Type B pancreatic cell (in vitro differentiated cells): ENCODE results near the gene POU2AF1. TPM values are rescaled to one million over a fixed set of nuclear protein-coding genes. Genes with fewer than 3 reads are reported as not detected.

Experiments used
- DNase-seq: peaks from one replicate; pipeline ENCODE4 v3.0.0; 2021; ENCODE audit warnings: mixed read lengths; ENCODE audit not compliant: unreplicated experiment; ENCODE audit errors: extremely low spot score
- H3K27ac Mint-ChIP-seq: 2 replicates; pipeline ENCODE4 v1.8.0; 2021; ENCODE audit warnings: mild to moderate bottlenecking, mixed read lengths
- H3K27me3 Mint-ChIP-seq: 2 replicates; pipeline ENCODE4 v1.8.0; 2021; ENCODE audit warnings: mixed read lengths
- H3K36me3 Mint-ChIP-seq: 2 replicates; pipeline ENCODE4 v1.8.0; 2021; ENCODE audit warnings: mixed read lengths
- H3K4me1 Mint-ChIP-seq: one replicate; pipeline ENCODE4 v1.8.0; 2021; ENCODE audit warnings: mixed read lengths; ENCODE audit not compliant: unreplicated experiment
- H3K4me3 Mint-ChIP-seq: 2 replicates; pipeline ENCODE4 v1.8.0; 2021; ENCODE audit warnings: mild to moderate bottlenecking, mixed read lengths
- H3K9me3 Mint-ChIP-seq: 2 replicates; pipeline ENCODE4 v1.8.0; 2021; ENCODE audit warnings: mixed read lengths
- CTCF ChIP-seq: fragments of 200-600 bp; sonication (generic); conservative IDR thresholded peaks from 2 replicates; pipeline ENCODE4 v1.5.0; 2021; ENCODE audit warnings: antibody characterized with exemption, mild to moderate bottlenecking
- total RNA-seq: library from RNA; stranded (reverse); gene quantifications from 2 replicates; pipeline ENCODE4 v1.2.1, GENCODE V29; 2021; ENCODE audit warnings: low replicate concordance

The POU2AF1 gene
- total RNA-seq, 1 donor from 2014 or later, result 0.24 TPM

- Mint-ChIP-seq H3K27ac (no peak overlapping the region), H3K9me3 (no peaks in the 10 kb centered on the region), H3K4me1 (peaks cover 4% of the 10 kb centered on the region), H3K4me3 (no peak overlapping the region), H3K27me3 (no peaks in the 10 kb centered on the region), H3K36me3 (no peaks in the 10 kb centered on the region)
- TF ChIP-seq CTCF, result no peak
- DNase-seq, result no peak
These were observed 5.4 kb upstream of the POU2AF1 start for GRCh38 chr11:111384494-111384893.

- no peak overlapping the region for H3K27ac Mint-ChIP-seq
- H3K4me3 Mint-ChIP-seq, result no peak overlapping the region
- DNase-seq, result no peak
- no peaks in the 10 kb centered on the region for H3K36me3 Mint-ChIP-seq
- H3K27me3 Mint-ChIP-seq, result no peaks in the 10 kb centered on the region
- no peak for TF ChIP-seq CTCF
- H3K9me3 Mint-ChIP-seq, result no peaks in the 10 kb centered on the region
- peaks cover 9% of the 10 kb centered on the region for H3K4me1 Mint-ChIP-seq
These were observed 3.4 kb upstream of the POU2AF1 start for GRCh38 chr11:111382451-111382850.

GRCh38 chr11:111379602-111380136 lies 594 bp upstream of the POU2AF1 start:
- Mint-ChIP-seq H3K27me3 (no peaks in the 10 kb centered on the region), H3K27ac (no peak overlapping the region), H3K9me3 (no peaks in the 10 kb centered on the region), H3K4me3 (no peak overlapping the region), H3K4me1 (peaks cover 23% of the 10 kb centered on the region), H3K36me3 (no peaks in the 10 kb centered on the region)
- no peak for TF ChIP-seq CTCF
- no peak for DNase-seq

- no peak overlapping the region for H3K27ac Mint-ChIP-seq
- H3K4me3 Mint-ChIP-seq, result no peak overlapping the region
These were observed 752 bp downstream of the POU2AF1 start for GRCh38 chr11:111378185-111378860.

GRCh38 chr11:111376181-111376871 lies 2.7 kb downstream of the POU2AF1 start:
- no peaks in the 10 kb centered on the region for H3K27me3 Mint-ChIP-seq
- peaks cover 23% of the 10 kb centered on the region for H3K4me1 Mint-ChIP-seq
- no peak for DNase-seq
- TF ChIP-seq CTCF, result no peak
- no peaks in the 10 kb centered on the region for H3K36me3 Mint-ChIP-seq
- H3K4me3 Mint-ChIP-seq, result no peak overlapping the region
- H3K9me3 Mint-ChIP-seq, result no peaks in the 10 kb centered on the region
- no peak overlapping the region for H3K27ac Mint-ChIP-seq

More at GRCh38 chr11:111378185-111378860, 752 bp downstream of the POU2AF1 start:
- Mint-ChIP-seq H3K27me3 (no peaks in the 10 kb centered on the region), H3K9me3 (no peaks in the 10 kb centered on the region), H3K4me1 (peaks cover 23% of the 10 kb centered on the region), H3K36me3 (no peaks in the 10 kb centered on the region)
- DNase-seq, result no peak
- no peak for TF ChIP-seq CTCF
